Activated effector memory CD4-positive, alpha-beta T cell treated with Interleukin-2 at 50 U/mL for 16 hours (primary cell): Measurements from ENCODE around the gene CACNA2D3.

ENCODE experiments used
- DNase-seq: peaks from one replicate; pipeline ENCODE4 v3.0.0-alpha.2; 2020

The CACNA2D3 gene

GRCh38 chr3:54506603-54507002, 384.3 kb downstream of the CACNA2D3 start:
- DNase-seq, result no peak

GRCh38 chr3:54507876-54508460, 385.6 kb downstream of the CACNA2D3 start:
- DNase-seq, result no peak

DNA sequence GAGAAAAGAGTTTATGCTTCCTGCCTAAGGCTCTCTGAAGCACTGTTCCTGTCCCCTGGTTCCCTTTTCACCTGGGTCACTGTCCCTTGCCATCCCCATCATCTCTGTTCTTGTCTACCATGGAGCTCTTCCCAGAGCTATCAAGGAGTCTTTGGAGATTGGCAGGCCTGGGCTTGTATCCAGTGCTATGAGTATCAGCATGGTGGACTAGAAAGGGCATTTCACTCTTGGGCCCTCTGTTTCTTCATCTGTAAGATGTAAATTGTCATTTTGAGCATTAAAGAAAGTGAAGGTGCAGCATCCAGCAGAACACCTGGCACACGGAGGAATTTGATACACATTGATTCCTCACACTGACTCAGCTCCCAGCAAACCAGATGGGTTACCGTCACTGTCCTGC, 388.2 kb downstream of the CACNA2D3 start:
- DNase-seq, result no peak

GRCh38 chr3:54511766-54512365, 389.5 kb downstream of the CACNA2D3 start:
- no peak for DNase-seq

GRCh38 chr3:54514006-54514405, 391.7 kb downstream of the CACNA2D3 start:
- DNase-seq, result no peak

- DNase-seq, result no peak
Measured at GRCh38 chr3:54514416-54514815, 392.1 kb downstream of the CACNA2D3 start.

- DNase-seq, result no peak
Measured at GRCh38 chr3:54515441-54516213, 393.3 kb downstream of the CACNA2D3 start.

DNA sequence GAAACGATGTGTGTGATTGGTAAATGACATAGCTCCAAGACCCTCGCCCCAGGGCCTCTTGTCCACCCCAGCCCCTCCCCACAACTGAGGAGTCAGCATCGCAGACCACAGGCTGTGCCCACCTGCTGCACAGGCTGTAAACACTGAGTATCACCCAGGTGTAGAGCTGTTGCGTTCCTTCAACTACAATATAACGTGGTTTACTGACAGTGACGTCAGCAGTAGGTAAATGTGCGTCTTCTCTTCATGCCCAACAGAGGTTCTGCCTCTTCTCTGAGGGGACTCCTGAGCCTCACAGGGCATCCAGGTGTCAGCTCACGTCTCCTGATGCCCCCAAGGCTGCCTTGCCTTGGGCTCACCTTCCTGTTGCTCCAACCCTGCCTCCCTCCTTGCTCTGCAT, 395.1 kb downstream of the CACNA2D3 start:
- no peak for DNase-seq

GRCh38 chr3:54518011-54518675, 395.8 kb downstream of the CACNA2D3 start:
- DNase-seq, result no peak

- DNase-seq, result no peak
Measured at GRCh38 chr3:54519493-54519892, 397.1 kb downstream of the CACNA2D3 start.

GRCh38 chr3:54520060-54520459, 397.7 kb downstream of the CACNA2D3 start:
- no peak for DNase-seq

DNA sequence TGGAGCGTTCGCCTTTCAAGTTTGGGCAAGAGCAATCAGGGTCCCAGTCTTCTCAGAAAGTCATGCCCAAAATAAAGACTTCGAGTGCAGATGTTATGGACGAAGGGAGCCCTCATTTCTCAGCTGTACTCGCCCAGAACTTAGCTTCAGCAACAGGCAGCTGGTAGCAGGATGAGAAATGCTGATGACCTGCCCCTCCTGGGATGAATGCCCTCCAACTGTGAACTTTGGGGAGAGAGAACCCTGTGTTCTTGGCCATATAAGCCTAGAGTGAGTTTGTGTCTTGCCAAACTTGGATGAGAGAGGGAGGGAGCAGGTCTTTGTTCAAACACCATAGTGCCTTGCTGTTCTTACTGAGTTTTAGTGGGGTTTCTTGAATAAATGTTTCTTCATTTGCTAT, 405.2 kb downstream of the CACNA2D3 start:
- no peak for DNase-seq

DNA sequence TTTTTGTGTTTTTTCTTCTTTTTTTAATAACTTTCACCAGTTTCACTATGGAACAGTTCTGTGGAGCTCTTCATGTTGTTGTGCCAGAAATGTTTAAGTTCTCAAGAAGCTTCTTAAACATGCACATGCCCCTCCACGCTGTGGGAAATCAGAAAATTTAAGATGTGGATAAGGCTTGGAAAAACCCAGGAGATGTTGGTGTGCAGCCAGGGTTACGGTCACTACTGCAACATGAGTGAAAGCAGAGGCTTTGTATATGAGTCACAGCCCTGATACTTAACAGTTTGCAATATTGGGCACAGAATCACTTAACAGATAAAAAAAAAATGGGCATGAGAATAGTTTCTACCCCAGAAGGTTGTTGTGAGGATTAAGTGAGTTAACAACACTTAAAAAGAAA, 405.6 kb downstream of the CACNA2D3 start:
- no peak for DNase-seq

DNA sequence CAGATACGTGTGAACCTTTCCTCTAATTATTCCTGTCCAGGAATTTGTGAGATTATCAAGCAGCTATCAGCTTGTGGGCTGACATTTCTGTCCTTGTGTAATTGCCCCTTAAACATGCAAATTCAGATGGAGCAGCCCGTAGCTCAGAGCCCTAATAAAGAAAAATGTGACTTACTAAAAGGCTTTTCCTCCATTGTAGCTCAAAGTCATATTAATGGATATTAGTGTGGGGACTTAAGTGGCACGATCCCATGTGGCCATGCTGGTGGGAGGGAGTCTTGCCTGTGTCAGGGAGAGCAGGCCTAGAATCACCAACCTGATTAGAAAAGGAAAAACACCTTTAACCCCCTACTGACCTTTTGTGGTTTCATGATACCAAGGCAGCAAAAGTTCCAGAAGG, 406.3 kb downstream of the CACNA2D3 start:
- DNase-seq, result no peak

GRCh38 chr3:54530091-54530490, 407.7 kb downstream of the CACNA2D3 start:
- DNase-seq, result no peak

GRCh38 chr3:54530944-54531343, 408.6 kb downstream of the CACNA2D3 start:
- DNase-seq, result no peak

DNA sequence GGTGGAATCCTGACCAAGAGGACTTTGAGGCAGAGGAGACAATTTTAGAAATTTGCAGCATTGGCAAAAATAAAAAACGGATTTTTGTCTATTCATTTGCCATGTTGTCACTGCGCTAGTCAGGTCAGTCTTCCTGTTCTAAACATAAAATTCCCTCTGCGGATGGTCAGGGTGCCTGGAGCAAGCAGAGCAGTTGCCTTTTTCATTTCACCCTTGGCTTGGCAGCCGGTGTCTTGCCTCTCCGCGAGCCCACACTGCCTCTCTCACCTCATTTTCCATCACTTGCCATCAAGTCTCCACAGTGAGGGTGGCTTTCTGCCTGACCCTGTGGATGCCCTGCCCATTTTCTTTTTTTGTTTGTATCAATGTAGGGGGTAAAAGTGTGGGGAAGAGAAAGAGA, 409.4 kb downstream of the CACNA2D3 start:
- no peak for DNase-seq

DNA sequence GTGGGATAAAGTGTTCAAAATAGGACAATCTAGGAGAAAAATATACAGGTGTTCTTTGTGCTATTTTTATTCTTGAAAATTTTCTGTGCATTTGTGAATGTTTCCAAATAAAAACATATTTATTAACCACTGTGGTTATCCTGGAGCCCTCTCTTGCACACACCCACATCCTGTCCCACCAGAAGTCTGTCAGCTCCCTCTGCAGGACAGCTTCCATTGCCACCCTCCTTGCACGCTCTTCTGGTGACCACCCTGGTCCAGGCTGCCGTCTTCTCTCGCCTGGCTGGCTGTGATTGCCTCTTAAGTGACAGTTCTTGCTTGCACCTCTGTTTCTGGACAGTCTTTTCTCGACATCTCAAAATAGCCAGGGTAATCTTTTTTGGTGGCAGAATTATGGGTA, 411.5 kb downstream of the CACNA2D3 start:
- no peak for DNase-seq

- DNase-seq, result no peak
Measured at GRCh38 chr3:54535619-54536018, 413.3 kb downstream of the CACNA2D3 start.

- no peak for DNase-seq
Measured at GRCh38 chr3:54536450-54536849, 414.1 kb downstream of the CACNA2D3 start.

GRCh38 chr3:54537506-54537905, 415.2 kb downstream of the CACNA2D3 start:
- DNase-seq, result no peak

DNA sequence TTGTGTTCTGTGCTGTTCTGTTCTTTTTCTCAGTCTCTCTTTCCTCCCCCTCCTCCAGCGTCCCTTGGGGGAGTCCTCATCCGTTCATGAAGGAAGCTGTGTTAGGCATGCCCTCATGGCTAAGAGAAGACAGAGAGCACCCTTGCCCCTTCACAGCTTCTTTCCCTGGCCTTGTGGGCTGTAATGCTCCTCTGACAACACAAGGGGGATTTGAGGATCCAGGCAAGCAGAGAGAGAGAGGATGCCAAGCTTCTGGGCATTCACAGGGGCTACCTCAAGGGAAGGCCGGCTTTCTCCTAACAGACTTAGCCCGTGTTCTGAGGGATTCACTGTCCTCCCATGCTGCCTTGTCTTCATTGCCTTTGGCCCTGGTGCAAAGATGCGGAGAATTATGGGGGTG, 416.0 kb downstream of the CACNA2D3 start:
- no peak for DNase-seq

DNA sequence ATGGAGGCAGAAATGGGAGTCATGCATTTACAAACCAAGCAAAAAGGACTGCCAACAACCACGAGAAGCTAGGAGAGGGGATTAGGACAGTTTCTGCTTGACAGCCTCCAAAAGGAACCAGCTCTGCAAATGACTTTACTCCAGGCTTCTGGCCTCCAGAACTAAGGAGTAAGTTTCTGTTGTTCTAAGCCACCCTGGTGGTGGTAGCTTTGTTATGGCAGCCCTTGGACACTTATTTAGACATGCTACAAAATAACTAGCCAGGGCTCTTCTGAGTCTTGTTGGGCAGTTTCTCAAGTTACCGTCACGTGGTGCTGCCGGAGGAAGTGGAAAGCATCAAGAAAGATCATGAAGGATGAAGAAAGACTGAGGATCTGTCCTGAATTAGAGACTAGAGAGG, 419.0 kb downstream of the CACNA2D3 start:
- DNase-seq, result no peak

DNA sequence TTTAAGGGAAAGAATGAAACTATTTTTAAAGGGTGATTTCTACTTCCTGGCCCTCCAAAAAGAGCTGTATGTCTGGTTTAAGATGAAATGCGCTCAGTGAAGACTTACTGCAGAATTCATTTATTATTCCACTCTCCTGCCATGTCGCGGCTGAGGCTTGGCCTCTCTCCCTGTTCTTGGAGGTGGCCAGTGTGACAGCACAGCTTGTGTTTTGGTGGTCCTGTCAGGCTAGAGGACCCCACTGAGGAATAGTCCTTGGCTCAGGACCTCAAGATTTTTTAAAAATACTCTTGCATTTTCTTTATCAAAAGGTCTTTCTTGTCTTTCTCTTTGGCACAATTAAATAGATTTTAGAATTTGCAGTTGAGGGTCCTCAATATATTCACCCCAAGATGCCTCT, 421.1 kb downstream of the CACNA2D3 start:
- no peak for DNase-seq
